Prostate gland (tissue), 2 donors: ENCODE measurements around the gene CDH7.

Source experiments
- CTCF ChIP-seq, 4 experiments: fragments of 200-600 bp in 2 of 4; fragments of 450-650 bp in 2 of 4; sonication (generic) in 2 of 4; IDR thresholded peaks; 1 replicate in 3 of 4; 2 replicates in 1 of 4; pipeline ENCODE4 v1.5.1; 2016 to 2019; ENCODE audit warnings: antibody characterized with exemption in 4 of 4, mild to moderate bottlenecking in 2 of 4, moderate library complexity in 2 of 4
- POLR2A ChIP-seq: fragments of 450-650 bp; IDR thresholded peaks from one replicate; pipeline ENCODE4 v1.6.1; 2016; ENCODE audit warnings: antibody characterized with exemption, mild to moderate bottlenecking
- POLR2AphosphoS5 ChIP-seq: sonication (generic); formaldehyde crosslinking; IDR thresholded peaks from one replicate; pipeline ENCODE4 v1.6.1; 2017; ENCODE audit warnings: antibody characterized with exemption

GRCh38 chr18:65748321-65748720 is 2.5 kb upstream of the CDH7 start:
- TF ChIP-seq POLR2AphosphoS5: no peak
- TF ChIP-seq CTCF (IDR thresholded peaks at IDR 0.05): no peak
- TF ChIP-seq POLR2A: no peak
